Testis (tissue), 2 donors: ENCODE data around the gene UBXN6.

Experiments
- POLR2A ChIP-seq: fragments of 450-650 bp; IDR thresholded peaks from one replicate; pipeline ENCODE4 v1.6.1; 2017; ENCODE audit warnings: antibody characterized with exemption, mild to moderate bottlenecking, moderate library complexity
- TF ChIP-seq, protein P1 (sequence below), 3 experiments: fragments of 450-650 bp in 2 of 3; fragments of 200-600 bp in 1 of 3; sonication (generic) in 1 of 3; IDR thresholded peaks; one replicate each; pipeline ENCODE4 v1.5.1; 2016 to 2019; ENCODE audit warnings: antibody characterized with exemption in 3 of 3, mild to moderate bottlenecking in 2 of 3, moderate library complexity in 1 of 3

DNA sequence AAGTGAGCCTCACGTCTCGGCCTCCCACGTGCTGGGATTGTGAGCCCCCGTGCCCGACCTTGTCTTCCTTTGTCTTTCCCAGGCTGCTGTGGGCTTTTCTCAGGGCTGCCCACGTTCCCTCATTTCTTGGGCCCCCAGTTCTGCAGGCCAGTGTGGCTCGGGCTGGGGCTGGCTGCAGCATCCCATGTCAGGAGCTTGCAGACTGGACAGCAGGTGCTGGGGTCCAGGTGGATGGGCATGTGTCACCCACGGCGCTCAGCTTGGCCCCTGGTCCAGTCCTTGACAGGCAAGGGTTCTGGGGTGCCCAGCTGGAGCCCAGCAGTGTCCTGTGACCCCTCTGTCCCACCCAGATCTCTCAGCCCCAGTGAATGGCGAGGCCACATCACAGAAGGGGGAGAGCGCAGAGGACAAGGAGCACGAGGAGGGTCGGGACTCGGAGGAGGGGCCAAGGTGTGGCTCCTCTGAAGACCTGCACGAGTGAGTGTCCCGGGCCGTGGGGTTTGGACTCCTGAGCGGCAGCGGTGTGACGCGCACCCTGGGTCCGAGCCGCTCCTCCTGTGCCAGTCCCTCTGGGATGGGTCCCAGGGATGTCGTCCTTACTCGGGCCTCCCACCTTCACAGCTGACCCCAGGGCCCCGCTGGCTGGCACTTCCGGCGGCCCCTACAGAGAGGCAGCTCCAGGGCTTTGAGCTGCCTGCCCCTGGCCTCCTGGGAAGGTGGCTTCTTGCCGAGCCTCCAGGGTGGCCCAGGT lies 43.4 kb upstream of the UBXN6 start:
- TF ChIP-seq, protein P1, sequence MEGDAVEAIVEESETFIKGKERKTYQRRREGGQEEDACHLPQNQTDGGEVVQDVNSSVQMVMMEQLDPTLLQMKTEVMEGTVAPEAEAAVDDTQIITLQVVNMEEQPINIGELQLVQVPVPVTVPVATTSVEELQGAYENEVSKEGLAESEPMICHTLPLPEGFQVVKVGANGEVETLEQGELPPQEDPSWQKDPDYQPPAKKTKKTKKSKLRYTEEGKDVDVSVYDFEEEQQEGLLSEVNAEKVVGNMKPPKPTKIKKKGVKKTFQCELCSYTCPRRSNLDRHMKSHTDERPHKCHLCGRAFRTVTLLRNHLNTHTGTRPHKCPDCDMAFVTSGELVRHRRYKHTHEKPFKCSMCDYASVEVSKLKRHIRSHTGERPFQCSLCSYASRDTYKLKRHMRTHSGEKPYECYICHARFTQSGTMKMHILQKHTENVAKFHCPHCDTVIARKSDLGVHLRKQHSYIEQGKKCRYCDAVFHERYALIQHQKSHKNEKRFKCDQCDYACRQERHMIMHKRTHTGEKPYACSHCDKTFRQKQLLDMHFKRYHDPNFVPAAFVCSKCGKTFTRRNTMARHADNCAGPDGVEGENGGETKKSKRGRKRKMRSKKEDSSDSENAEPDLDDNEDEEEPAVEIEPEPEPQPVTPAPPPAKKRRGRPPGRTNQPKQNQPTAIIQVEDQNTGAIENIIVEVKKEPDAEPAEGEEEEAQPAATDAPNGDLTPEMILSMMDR (IDR thresholded peaks at IDR 0.05), result no peak
- TF ChIP-seq POLR2A, result no peak
